ENCODE results near the gene HARBI1. TPM values are rescaled to one million over a fixed set of nuclear protein-coding genes. Genes with fewer than 3 reads are reported as not detected.

HARBI1 gene
- total and polyA plus RNA-seq, 3 donors from 2014 or later, result 12.9 to 25.2 (median 14.3) TPM

GRCh38 chr11:46600194-46600960 lies 16.6 kb downstream of the HARBI1 start:
- intact Hi-C loops (cut with DNase I; ENCODE audit: low total_unique reads), result no loop called here
- TF ChIP-seq CTCF (IDR thresholded peaks at IDR 0.05) (no peak), POLR2A (IDR thresholded peaks at IDR 0.05) (no peak)
- Histone ChIP-seq H3K4me1 (no peaks in the 10 kb centered on the region), H3K9me3 (no peaks in the 10 kb centered on the region), H3K27ac (peak overlapping the region in 1 of 2 donors; percentile 72), H3K27me3 (no peaks in the 10 kb centered on the region), H3K36me3 (ENCODE audit: low read depth, missing control alignments) (no peaks in the 10 kb centered on the region), H3K4me3 (no peak overlapping the region)
- WGBS, 2 donors, result 70 to 75% methylated on average over 3 of the region's 3 CpGs
- no peak for DNase-seq

- no peak for DNase-seq
- WGBS, 2 donors, result 82 to 87% methylated on average over 8 of the region's 8 CpGs
- Histone ChIP-seq H3K36me3 (ENCODE audit: low read depth, missing control alignments) (no peaks in the 10 kb centered on the region), H3K9me3 (no peaks in the 10 kb centered on the region), H3K4me1 (no peaks in the 10 kb centered on the region), H3K27me3 (no peaks in the 10 kb centered on the region), H3K4me3 (no peak overlapping the region), H3K27ac (peak overlapping the region in 1 of 2 donors; percentile 72)
- intact Hi-C loops (cut with DNase I; ENCODE audit: low total_unique reads), result no loop called here
- no peak for TF ChIP-seq POLR2A (IDR thresholded peaks at IDR 0.05)
- TF ChIP-seq CTCF (IDR thresholded peaks at IDR 0.05), result no peak
Measured at GRCh38 chr11:46599340-46600193, 17.5 kb downstream of the HARBI1 start.

- intact Hi-C loops (cut with DNase I; ENCODE audit: low total_unique reads), result no loop called here
- no peak for DNase-seq
- Histone ChIP-seq H3K36me3 (ENCODE audit: low read depth, missing control alignments) (no peaks in the 10 kb centered on the region), H3K9me3 (no peaks in the 10 kb centered on the region), H3K4me3 (no peak overlapping the region), H3K27ac (no peak overlapping the region), H3K27me3 (no peaks in the 10 kb centered on the region), H3K4me1 (peaks cover 7% of the 10 kb centered on the region)
- TF ChIP-seq POLR2A (IDR thresholded peaks at IDR 0.05) (no peak), CTCF (IDR thresholded peaks at IDR 0.05) (no peak)
- 86% methylated on average over 6 of the region's 6 CpGs for WGBS, 2 donors
Measured at GRCh38 chr11:46597609-46598219, 19.3 kb downstream of the HARBI1 start.

GRCh38 chr11:46597155-46597554 lies 19.9 kb downstream of the HARBI1 start:
- 90 to 100% methylated on average over 1 of the region's 1 CpG for WGBS, 2 donors
- peaks cover 12% of the 10 kb centered on the region for H3K4me1 ChIP-seq
- H3K36me3 ChIP-seq (ENCODE audit: low read depth, missing control alignments), result no peaks in the 10 kb centered on the region
- TF ChIP-seq POLR2A (IDR thresholded peaks at IDR 0.05) (no peak), CTCF (IDR thresholded peaks at IDR 0.05) (no peak)
- no peak for DNase-seq
- no peak overlapping the region for H3K27ac ChIP-seq
- H3K27me3 ChIP-seq, result no peaks in the 10 kb centered on the region
- H3K9me3 ChIP-seq, result no peaks in the 10 kb centered on the region
- intact Hi-C loops (cut with DNase I; ENCODE audit: low total_unique reads), result no loop called here
- H3K4me3 ChIP-seq, result no peak overlapping the region

Measured in testis (tissue), 3 donors.